Measurements from ENCODE around the gene TMEM87A.

The TMEM87A gene

DNA sequence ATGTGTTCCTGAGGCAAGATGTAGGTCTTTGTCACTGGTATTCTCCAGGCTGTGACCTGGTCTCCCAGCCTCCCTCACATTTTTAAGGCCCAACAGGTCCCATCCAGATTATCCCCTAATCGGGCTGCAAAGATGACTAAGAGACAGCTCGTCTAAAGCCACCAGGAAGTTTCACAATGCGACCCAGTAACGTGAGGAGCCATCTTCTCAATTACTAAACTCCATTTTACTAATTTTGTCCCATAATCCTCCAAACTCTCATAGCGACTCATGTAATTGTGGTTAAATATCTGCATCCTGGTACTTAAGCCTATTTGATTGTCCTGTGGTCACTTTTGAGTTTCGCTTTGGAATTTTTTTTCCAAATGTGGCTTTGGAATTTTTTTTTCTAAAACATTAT is 108.1 kb downstream of the TMEM87A start:
- DNase-seq (ENCODE audit: insufficient read length, low spot score) (no peak), FAIRE-seq (no peak)
- TF ChIP-seq, protein P1, sequence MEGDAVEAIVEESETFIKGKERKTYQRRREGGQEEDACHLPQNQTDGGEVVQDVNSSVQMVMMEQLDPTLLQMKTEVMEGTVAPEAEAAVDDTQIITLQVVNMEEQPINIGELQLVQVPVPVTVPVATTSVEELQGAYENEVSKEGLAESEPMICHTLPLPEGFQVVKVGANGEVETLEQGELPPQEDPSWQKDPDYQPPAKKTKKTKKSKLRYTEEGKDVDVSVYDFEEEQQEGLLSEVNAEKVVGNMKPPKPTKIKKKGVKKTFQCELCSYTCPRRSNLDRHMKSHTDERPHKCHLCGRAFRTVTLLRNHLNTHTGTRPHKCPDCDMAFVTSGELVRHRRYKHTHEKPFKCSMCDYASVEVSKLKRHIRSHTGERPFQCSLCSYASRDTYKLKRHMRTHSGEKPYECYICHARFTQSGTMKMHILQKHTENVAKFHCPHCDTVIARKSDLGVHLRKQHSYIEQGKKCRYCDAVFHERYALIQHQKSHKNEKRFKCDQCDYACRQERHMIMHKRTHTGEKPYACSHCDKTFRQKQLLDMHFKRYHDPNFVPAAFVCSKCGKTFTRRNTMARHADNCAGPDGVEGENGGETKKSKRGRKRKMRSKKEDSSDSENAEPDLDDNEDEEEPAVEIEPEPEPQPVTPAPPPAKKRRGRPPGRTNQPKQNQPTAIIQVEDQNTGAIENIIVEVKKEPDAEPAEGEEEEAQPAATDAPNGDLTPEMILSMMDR (IDR thresholded peaks at IDR 0.05; ENCODE audit: insufficient read depth, missing control alignments) = no peak

DNA sequence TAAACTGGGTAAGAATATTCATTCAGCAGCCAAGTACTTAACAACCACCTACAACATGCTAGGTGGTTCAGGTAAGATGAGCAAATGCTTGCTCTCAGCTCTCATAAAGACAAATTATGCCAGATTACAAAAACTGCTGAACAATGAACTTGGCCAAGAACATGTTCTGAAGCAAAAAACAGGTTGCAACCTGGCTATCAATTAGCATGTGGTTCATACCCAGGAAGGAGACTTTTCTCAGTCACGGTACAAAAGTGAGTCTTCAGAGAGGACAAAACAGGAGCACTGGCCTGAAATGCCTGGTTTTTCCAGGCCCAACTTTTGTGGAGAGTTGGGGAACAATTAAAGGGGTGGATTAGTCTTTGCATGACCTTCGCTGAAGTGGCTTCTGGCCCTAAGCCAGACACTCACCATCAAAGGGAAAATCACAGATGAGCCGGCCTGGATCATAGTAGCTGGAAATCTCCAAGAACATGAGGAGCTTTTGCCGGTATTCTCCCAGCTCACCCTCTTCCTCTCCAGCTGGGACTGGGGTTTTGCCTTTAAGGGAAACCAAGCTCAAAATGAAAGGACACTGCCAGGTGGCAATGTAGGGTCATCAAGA is 109.2 kb downstream of the TMEM87A start:
- FAIRE-seq (no peak), DNase-seq (ENCODE audit: insufficient read length, low spot score) (no peak)
- TF ChIP-seq, protein P1 (IDR thresholded peaks at IDR 0.05; ENCODE audit: insufficient read depth, missing control alignments) = no peak

DNA sequence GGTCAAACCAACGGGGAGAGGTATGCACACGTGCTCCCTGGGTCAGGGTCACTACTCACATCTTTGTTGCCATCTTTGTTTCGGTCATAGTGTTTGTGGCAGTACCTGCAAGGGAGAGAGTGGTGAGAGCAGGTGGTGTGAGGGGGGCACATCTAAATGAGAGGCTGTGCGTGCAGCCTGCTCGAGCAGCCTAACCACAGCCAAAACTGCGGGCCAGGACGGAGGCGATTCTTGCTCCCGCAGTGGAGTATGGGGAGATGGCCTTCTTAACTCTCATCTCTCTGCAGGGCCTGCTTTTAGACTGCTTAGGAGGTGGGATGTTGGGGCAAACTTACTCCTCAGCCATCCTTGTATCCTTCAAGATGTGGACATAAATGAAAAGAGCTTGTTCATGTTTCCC is 109.9 kb downstream of the TMEM87A start:
- TF ChIP-seq, protein P1 (IDR thresholded peaks at IDR 0.05; ENCODE audit: insufficient read depth, missing control alignments) = no peak
- DNase-seq (ENCODE audit: insufficient read length, low spot score) (no peak), FAIRE-seq (no peak)

Data from D721Med (cell line).